Activated CD8-positive, alpha-beta memory T cell treated with anti-CD3 and anti-CD28 coated beads, Interleukin-2, amount 50 U/mL, for 1 hour (primary cell): ENCODE results near the gene BRD7.

Experiments used
- DNase-seq: peaks from one replicate; pipeline ENCODE4 v3.0.0-alpha.2; 2020; ENCODE audit errors: extremely low read depth

Gene BRD7

DNA sequence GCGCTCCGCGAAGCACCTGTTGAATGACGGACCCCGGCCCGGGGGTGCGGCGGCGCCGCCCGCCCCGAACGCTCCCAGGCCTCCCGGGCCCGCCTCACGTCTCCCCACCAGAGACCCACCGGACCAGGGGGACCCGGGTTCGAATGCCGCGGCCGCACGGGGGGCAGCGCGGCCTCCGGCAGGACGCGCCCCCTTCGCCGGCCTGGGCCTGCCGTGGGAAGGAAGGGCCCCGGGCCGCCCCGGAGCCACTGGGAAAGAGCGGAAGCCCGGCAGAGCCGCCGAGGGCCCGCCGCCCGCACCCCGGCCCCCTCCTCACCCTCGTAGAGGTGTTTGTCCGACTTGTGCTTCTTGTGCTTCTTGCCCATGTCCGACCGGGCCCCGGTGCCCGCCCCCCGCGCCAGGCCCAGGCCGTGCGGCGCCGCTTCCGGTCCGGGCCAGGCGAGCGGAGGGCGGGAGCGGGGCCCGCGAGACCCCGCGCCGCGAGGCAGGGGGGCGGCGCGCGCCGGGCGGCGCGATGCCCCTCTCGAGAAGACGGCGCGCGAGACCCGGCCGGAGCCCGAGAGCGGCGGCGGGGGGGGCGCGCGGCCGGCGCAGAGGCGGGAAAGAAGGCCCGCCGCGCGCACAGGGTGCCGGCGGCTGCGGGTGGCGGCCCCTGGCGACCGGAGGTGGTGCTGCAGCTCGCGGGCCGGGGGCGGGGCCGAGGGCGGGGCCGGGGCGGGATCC lies at the start of gene BRD7:
Gene BRD7, minus strand, starts transcription at position 579 of the 723 bp plus-strand sequence. Its CDS starts 214 bp downstream, at position 365.
- DNase-seq, result peak; percentile 23

DNA sequence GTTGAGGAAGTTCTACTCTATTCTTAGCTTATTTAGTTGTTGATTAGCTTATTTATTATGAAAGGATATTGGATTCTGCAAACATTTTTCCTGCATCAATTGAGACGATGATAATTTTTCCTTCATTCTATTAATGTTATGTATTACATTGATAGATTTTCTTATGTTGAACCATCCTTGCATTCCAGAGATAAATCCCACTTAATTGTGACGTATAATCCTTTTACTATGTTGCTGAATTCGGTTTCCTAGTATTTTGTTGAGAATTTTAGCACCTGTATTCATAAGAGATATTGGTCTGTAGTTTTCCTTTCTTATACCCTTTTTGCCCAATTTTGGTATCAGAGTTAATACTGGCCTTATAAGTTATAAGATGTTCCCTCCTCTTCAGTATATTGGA lies 47.6 kb upstream of the BRD7 start:
- DNase-seq, result no peak

DNA sequence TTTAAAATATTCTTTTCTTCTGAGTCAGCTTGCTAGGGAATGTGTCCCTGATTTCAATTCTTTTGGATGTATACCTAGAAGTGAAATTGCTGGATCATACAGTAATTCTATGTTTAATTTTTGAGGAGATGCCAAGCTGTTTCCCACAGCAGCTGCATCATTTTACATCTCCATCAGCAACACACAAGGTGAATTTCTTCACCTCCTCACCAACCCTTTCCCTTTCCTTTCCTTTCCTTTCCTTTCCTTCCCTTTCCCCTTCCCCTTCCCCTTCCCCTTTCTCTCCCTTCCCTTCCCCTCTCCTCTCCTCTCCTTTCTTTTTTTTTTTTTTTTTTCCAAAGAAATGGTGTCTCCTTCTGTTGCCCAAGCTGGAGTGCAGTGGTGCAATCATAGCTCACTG lies 45.4 kb upstream of the BRD7 start:
- DNase-seq, result no peak

DNA sequence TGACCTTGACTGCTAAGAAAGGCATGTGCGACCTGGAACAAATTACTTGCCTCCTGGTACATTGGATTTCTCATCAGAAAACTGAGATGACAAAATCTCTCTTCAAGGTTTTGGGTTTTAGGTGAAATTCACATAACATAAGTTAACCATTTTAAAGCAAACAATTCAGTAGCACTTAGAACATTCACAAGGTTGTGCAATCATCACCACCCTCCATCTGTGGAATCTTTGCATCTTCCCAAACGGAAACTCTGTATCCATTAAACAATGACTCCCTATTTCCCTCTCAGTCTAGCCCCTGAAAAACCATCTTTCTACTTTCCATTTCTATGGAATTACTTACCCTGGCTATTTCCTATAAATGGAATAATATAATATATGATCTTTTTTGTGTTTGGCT lies 42.2 kb upstream of the BRD7 start:
- DNase-seq, result no peak

DNA sequence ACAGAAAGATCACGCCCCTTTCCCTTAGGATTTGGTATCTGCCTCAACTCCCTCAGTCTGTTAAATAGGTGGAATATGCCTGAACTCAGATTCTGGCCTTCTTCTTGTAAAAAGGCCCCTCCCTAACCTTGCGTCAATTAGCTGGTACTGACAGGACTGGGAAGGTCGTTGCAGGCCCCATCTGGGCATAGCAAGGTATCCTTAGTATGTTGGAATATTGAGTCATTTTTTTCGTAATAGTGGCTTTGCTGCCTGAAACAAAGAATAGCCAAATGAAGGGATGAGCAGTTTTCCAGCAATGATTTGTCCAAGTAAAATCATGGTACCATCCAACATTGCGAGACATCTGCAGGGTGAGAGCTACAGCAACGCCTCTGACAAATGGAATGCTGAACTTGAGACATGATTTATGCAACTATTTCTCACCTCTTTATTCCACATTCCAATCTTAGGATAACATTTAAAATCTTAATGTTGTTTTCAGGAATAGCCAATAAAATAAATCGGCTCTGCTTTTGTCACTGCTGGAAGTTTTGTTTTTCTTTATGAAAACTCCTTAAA lies 39.3 kb upstream of the BRD7 start:
- DNase-seq, result no peak

DNA sequence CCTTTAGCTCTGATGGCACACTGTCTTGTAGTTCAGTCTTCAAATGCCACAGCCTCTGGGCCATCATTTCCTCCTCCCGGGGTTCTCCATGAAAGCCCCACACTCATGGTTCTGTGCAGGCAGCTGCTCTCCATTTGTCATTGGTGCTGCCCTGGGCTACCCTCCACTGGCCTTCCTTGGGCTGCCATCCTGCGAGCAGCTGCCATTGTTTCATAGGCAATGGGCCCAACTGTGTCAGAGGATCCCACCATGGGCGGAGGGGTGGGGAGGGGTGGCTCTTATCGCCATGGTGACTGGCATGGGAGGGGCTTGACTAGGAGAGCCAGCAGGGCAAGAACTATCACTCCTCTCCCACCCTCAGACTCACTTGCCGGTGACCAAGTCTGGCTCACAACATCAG lies 38.6 kb upstream of the BRD7 start:
- DNase-seq, result no peak

DNA sequence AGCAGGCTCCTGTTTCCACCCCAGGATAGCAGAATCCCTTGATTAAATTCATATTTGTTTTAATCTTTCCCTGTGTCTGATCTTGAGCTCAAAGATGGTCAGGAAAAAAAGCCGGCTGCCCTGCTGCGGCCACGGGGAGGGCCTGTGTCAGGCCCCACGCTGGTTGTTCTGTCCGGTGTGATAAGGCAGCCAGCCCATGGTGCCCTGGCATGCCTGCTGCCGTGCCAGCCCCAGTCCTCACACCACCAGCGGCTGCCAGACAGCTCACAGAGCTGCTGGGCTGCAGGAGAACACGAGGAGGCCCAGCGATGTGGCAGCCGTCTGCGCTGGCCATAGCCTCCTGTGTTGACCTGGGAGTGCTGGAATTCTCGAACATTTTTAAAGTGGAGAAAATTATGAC lies 34.7 kb upstream of the BRD7 start:
- no peak for DNase-seq

DNA sequence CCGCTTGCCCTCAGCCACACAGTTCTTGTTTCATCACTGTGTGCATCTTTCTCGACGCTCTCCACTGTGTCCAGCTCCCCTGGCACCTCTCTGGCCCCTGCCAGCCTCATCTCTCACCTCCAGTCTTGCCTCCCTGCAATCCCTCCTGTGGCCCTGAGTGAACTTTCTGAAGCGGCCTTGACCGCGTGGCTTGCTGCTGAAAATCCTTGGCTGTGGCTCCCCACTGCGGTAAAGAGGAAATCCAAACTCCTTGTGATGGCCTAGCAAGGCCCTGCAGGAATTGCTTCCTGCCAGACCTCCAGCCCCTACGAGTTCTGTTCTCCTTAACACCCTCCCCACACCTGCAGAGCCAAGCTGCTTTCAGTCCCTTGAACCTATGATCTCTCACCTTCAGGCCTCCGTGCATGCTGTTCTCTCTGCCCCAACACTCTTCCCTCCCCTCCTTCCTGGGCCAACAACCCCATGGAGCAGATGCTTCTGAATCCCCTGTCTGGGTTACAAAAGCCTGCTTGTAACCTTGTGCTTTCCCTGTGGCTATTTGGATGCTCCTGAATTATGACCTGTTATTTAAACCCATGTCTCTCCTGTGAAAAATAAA lies 33.6 kb upstream of the BRD7 start:
- no peak for DNase-seq

DNA sequence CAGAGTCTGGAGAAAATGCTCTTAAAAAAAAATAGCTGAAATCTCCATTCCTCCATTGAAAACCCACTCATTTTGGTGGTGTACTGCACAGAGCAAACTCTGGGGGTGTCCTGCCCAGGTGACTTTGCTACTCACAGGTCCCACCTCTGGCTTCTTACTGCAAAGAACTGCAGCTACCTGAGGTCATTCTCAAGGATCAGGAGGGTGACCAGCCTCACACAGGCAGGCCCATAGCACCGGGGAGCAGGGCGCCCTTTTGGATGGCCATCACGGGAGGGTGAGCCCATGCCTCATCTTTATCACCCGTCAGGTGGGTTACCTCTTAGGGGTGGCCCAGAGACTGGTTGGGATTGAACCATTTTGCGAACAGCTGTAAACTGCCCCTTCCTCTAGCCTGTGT lies 32.6 kb upstream of the BRD7 start:
- no peak for DNase-seq

DNA sequence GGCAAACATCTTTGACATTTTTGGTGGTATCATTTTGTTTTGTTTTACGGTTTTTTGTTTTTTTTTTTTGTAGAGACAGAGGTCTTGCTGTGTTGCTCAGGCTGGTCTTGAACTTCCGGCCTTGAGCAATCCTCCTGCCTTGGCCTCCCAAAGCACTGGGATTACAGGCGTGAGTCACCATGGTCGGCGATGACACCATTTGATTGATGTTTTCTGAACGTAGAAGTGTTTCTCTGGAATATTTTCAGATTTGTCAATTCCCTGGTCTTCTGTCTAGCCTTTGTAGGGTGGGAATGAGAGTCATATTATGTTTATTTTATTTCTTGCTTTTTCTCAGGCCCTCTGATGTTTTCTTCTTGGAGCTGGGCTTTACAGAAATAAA lies 32.2 kb upstream of the BRD7 start:
- DNase-seq, result no peak

DNA sequence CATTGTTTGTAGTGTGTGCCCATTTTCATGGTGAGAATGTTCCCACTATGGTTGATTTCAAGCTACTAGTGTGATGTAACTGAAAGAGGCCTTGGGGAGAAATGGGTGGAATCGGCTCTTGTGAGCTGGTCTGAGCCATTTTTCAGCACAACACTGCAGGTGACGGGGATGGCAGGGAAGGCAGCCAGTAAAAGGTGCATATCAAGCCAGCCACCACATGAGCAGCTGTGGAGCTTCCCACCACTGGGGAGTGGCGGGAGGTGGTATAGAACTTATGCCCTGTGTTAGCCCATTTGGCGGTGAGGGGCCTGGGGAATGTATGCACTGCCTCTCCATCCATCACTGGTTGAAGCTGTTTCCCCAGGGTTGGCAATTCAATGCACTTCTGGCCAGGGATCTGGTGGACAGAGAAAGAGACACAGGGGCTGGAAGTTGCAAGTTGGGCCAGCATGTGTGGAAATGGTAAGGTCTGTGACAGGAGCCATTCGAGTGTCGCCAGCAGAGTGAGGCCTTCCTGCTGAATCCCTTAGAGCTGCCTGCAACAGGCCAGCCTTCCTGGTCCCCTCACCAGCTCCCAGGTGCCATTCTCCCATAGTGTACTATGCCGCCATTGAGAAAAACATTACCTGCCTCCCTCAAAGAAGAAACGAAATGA lies 31.7 kb upstream of the BRD7 start:
- no peak for DNase-seq

DNA sequence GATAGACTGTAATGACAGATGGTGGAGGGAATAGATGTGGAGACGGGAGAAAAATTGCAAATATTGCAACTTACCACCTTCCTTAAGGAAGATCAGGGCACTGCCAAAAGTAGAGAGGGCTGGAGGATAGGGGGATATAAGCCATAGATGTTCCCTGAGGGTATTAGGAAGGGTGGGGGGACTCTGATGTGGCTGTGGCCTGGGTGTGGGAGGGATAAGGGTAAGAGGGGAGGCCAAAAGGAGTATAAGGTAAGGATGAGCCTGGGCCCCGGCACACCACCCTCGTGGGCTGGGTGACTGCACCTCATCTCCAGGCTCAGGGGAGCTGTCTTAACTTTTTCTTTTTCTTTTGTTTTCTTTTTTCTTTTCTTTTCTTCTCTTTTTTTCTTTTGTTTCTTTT lies 30.6 kb upstream of the BRD7 start:
- DNase-seq, result no peak

DNA sequence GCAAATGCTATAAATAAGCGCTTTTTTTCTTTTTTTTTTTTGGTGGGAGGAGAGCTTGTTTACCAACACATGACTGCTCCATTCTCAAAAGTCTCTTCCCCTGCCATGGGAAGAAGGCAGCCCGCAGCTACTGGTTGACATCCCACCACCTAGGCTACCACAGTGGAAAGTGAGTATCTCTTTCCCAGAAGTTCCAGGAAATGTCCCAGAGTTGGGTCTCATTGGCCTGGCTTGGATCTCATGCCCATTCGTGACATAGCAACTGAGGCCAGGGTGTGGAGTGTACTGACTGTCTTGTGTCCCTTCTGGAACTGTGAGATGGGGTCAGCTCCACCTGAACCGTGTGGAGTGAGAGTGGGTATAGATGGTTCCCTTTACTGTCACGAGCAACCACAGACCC lies 29.5 kb upstream of the BRD7 start:
- DNase-seq, result no peak

DNA sequence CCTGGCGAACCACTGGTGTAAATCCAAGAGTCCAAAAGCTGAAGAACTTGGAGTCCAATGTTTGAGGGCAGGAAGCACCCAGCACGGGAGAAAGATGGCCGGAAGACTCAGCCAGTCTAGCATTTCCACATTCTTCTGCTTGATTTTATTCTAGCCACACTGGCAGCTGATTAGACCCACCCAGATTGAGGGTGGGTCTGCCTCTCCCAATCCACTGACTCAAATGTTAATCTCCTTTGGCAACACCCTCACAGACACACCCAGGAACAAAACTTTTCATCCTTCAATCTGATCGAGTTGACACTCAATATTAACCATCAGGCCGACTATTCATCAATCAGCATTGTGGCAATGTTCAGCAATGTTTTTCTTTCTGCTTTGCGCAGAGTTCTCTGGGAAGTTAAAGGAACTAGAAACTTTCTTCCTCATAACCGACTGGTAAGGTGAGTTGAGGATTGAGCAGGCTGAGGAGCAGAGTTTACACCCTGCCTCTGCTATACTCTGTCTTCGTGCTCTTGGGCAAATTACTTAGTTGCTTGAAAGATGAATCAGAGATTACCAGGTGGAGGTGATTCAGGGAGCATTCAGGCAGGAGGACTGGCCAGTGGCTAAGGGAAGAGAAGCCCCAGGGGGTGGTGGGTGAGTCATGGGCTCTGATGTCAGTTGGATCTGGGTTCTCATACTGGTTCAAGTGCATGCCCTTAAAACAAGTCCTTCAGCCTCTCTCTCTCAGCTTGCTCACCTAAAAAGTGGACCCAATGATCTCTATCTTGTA lies 28.2 kb upstream of the BRD7 start:
- DNase-seq, result no peak

DNA sequence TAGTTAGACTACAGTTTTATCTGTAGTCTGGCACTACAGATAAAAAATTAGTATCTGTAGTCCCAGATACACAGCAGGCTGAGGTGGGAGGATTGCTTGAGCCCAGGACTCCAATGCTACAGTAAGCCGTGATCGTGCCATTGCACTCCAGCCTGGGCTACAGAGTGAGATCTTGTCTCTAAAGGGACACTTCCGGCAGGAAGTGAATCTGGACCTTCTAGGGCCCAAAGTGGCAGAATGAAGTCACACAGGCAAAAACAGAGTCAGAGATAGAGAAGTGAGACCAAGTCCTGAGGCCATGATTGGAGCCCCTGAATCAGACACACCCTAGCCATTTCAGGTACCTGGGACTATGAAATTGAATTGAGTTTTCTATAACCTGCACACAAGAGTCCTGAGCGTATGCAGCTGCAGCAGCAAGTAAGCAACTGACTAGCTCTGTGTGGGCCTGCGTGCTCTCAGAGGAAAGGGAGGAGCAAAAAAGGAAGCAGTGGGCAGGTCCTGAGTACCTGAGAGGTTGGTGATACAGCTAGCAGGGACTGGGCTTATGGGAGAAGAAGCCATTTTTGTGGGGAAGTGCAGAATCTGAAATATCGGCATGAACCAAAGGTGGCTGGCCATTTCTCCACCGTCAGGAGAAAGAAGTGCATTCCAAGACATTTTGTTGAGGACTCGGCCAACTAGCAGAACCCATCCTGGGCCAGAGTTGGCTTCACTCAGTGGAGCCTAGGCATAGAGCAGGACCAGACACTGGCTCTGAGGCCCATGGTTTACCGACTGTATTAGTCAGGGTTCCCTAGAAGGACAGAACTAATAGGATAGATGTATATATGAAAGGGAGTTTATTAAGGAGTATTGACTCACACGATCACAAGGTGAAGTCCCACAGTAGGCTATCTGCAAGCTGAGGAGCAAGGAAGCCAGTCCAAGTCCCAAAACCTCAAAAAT lies 27.2 kb upstream of the BRD7 start:
- no peak for DNase-seq

DNA sequence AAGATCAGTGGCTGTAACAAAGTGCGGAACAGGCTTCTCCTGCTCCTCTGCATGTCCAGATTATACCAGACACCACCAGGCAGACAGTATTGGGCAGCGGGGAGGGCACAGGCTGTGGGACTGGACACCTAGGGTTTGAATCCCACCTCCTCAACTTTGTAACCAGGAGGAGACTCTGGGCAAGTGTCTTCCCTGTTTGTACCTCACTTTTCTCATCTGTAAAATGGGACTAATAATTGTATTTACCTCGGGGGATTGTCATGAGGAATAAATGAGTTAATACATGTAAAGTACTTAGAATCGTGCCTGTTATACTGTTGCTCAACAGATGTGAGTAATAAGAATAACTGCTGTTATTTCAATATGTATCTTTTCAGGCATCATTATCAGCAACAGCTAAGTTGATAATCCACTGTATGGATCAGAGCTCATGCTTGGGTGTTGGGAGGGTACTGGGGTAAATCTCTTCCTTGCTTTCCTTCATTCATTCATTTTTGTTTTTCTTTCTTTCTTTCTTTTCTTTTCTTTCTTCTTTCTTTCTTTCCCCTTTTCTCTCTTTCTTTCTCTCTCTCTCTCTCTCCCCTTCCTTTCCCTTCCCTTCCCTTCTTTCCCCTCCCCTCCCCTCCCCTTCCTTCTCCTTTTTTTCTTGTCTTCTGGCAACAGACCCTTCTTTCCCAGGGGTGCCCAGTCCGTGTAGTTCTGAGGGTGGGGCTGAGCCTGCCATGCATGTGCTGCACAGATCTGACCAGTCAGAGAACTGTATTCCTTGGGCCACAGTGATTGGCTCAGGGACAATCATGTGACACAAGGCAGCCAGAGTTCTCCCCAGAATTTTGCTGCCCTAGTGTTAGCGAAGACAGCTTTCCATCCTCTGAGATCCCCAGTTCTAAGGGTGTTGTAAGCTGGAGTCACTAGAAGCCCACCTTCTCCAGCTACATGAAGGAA lies 25.3 kb upstream of the BRD7 start:
- DNase-seq, result no peak

DNA sequence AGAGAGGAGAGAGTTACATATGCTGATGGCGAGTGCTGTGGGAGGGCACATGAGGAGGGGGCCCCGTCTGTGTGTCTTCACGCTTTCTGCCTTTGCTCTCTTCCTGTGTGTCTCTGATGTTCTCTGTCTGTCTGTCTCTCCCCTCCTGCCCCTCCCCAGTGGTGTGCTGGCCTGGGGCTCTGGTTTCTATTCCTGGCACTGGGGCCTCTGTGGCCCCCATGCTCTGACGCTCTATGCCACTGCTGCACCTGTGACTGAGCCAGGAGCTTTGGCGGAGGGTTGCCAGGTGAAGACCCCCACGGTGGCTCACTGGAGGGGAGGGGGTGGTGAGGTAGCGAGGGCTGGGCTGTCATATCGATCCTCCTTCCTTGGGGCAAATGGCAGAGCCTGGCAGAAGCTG lies 24.6 kb upstream of the BRD7 start:
- DNase-seq, result no peak

DNA sequence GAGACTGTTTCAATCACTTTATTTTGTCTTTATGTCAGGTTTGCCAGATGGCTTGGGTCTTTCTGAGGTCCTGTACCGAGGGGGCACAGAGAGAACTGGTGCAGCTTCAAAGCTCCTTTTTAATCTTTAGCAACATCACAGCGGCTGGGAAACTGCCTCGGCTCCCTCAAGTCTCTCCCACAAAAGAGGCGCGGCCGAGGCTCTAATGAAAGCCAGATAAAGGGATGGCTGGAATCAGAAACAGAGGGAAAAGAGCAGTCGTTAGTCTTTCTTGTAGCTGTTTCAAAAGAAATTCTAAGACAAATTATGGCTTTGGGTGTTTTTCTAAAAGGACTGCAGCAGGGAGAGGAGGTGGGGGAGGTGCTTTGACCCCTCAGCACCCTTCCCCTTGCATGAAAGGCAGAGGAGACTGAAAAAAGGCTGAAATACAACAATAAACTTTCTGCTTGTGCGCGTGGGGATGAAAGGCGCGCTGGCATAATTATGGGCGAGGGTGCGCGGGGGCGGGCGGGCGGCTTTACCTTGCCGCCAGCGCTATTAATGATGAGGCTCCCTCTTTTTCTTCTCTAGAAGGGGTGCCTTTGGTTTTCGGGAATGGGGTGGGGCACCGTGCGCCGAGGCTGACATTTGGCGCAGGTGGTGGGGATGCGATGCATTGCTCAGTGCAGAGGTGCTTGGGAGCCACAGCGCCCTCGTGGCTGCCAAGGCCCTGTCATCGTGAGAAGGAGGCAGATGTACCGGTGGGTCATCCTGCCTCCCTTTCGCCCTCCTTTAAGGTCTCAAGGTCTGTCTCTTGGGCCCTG lies 22.3 kb upstream of the BRD7 start:
- no peak for DNase-seq

DNA sequence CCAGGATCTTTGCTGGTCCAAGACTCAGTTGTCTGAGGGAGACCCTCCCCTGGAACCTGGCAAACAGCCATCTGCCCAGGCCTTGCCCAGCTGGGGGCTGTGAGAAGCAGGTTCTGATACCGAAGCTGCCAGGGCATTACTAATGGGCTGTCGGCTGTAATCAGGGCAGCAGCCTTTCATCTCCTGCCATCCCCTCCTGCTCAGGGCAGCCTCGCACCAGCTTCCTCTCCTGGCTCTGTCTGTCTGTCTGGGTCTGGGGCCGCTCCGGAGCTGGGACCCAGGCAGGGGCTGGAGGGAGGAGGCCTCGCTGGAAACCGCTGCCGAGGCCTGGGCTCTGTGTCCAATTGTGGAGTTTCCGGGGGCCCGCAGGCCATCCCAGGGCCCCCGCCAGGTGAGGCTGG lies 21.6 kb upstream of the BRD7 start:
- DNase-seq, result no peak
